ENCODE data around the gene NET1.
"Not testable (repeated sequence)": the region's sequence is repeated elsewhere in the genome, so short reads cannot be mapped to it uniquely, and the experiment has no call there.

GRCh38 chr10:5474642-5475041, 62.3 kb downstream of the NET1 start:
- TF ChIP-seq POLR2A (IDR thresholded peaks at IDR 0.05; ENCODE audit: low read length); GATA1 (IDR thresholded peaks at IDR 0.05; ENCODE audit: low read depth, low read length): not testable (repeated sequence)
